GM12891 (cell line): ENCODE measurements around the gene ATXN1.

Experiments
- POLR2AphosphoS5 ChIP-seq: IDR thresholded peaks from 2 replicates; pipeline ENCODE4 v1.6.1; 2011; ENCODE audit warnings: low read depth, low read length, control low read depth
- TAF1 ChIP-seq: IDR thresholded peaks from 2 replicates; pipeline ENCODE4 v1.6.1; 2011; ENCODE audit warnings: low read depth, low read length, control low read depth

- TF ChIP-seq TAF1 (no peak), POLR2AphosphoS5 (no peak)
Observed at GRCh38 chr6:16665182-16665581, 96.1 kb downstream of the ATXN1 start.
